GM21529 (cell line): ENCODE data around the gene HOXC4.
"Not testable (repeated sequence)": the region's sequence is repeated elsewhere in the genome, so short reads cannot be mapped to it uniquely, and the experiment has no call there.

Experiments used
- ATAC-seq: cut with Tn5 transposase; IDR thresholded peaks from one replicate; pipeline ENCODE4 v1.9.1; 2021; ENCODE audit not compliant: unreplicated experiment

HOXC4 gene

DNA sequence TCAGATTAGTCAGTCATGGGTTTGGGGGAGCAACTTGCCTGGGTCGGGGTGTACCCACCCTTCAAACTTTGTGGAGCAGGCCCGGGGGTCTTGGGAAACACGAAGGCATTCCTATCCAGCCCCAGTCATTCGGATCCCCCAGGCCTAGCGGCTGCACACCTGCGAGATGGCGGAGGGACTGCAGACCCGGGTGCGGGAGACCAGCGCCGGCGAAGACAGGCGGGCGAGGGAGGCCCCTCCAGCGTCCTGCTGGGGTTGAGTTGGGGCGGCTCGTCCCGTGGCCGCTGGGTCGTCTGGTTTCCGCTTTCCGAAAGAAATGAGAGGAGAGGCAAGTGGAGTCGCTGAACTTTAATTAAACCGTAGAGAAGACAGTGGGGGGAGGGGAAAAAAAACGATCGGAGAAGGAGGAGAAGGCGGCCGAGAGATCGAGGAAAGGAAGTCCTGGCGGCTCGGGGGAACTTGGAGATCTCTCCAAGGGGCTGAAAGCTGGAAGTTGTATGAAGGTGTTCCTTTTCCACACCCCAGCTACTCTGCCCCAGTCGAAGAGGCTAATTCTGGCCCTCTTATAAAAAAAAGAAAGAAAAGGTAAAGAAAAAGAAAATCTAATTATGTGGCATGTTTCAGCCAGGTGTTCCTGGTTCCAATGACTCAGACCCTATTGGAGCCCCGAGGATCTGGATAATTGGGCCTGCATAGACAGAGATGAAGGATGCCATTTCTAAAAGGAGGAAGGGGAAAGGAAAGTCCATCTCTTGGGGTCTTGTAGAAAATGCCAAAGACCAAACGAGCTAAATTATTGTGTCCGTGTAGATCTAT is 28.2 kb downstream of the HOXC4 start:
- not testable (repeated sequence) for ATAC-seq

DNA sequence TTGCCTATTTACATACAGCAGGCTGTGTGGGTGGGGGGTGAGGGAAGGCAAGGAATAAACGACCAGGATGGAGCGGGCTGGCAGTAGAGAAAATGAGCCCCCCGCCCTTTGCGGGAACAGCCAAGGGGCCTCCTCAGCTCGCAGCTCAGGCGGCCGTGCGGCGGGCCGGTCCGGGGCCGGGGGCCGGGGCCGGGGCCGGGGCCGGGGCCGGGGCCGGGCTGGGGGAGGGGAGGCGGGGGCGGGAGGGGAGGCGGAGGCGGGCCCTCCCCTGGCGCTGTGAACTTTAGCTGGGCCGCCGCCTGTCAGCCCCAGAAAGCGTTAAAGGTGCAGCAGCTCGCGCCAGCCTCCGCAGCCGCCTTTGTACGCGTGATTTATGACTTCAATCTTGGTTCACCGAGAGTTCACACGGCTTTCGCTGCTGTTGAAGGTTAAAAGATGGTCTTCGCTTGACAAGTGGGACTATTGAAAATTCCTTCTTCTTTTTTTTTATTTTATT is 28.8 kb downstream of the HOXC4 start:
- ATAC-seq, result no peak

GRCh38 chr12:54088011-54088410 is 34.4 kb downstream of the HOXC4 start:
- not testable (repeated sequence) for ATAC-seq

GRCh38 chr12:54089465-54089864 is 35.8 kb downstream of the HOXC4 start:
- ATAC-seq, result not testable (repeated sequence)

GRCh38 chr12:54090312-54090711 is 36.7 kb downstream of the HOXC4 start:
- not testable (repeated sequence) for ATAC-seq

GRCh38 chr12:54092943-54093342 is 39.3 kb downstream of the HOXC4 start:
- not testable (repeated sequence) for ATAC-seq

DNA sequence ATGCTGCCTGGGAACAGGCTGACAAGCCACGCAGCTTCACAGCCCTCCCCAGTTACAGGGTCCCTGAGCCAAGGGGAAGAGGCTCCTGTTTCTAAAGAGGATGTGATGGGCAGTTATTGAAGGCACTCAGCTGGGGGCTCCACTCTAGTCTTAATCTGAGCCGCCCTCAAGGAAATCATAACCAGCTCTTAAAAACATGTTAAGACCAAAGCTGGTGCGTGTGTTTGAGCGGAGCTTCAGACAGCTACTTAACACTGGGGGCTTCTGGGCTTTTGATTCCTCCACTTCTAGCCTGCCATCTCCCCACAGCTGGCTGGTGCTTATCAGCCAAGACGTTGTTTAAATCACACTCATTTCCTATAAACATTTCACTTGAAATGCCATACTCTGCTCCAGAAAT is 42.3 kb downstream of the HOXC4 start:
- not testable (repeated sequence) for ATAC-seq

DNA sequence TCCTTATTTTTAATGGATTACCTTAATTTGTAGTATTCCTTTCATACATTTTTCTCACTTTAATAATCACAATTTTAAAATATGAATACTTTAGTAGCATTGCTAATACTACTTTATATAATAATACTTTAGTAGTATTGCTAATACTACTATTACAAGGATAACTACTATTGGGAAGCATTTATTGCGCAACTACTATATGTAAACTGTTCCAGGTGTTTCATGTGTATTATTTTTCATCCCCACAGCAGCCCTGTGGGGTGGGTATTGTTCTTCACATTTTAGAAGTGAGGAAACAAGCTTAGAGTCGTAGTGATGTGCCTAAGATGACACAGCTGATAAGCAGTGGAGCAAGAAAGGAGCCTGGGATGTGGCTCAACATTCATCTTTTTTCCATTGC is 45.0 kb downstream of the HOXC4 start:
- not testable (repeated sequence) for ATAC-seq

DNA sequence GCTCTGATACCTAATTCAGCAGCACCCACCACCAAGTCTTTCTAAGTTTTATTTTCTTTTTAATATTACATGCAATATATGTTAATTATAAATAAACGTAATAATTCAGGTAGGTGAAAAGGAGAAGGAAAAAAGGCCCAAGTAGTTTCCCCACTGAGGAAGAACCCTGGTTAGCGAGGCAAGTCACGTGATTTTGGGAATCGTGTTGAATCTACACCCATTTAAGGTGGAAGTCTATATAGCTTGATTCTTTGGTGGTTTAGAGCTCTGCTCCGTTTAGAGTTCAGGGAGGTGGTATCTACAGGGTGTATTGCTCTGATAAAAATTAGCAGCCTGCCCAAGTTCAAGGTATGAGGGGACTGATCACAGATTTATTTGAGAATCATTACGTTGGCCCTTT is 47.0 kb downstream of the HOXC4 start:
- not testable (repeated sequence) for ATAC-seq

DNA sequence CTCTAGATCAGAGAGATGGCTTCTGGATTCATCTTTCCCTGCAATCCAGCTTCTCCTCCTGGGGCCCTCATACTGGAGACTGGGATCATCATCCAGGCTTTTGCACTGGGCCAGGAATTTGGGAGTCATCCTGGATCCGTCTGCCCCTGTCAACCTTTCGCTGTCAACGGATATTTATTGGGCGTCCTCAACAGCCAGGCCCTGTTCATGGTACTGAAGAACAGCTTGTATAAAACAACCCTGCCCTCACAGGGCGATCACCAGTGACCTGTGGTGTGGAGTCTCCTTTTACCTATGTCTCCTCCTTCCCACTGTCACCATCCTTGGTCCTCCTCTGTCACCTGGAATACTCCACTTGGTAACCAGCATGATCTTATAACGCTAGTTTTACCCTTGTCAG is 48.6 kb downstream of the HOXC4 start:
- ATAC-seq, result not testable (repeated sequence)

- not testable (repeated sequence) for ATAC-seq
Observed at GRCh38 chr12:54103827-54104226, 50.2 kb downstream of the HOXC4 start.
